Osteoblast (primary cell): ENCODE results near the gene ZBTB9. TPM values are rescaled to one million over a fixed set of nuclear protein-coding genes. Genes with fewer than 3 reads are reported as not detected.

Source experiments
- DNase-seq: peaks from one replicate; pipeline ENCODE4 v3.0.0; 2011; ENCODE audit warnings: low spot score, mixed read lengths; ENCODE audit not compliant: insufficient read length; ENCODE audit errors: missing footprints
- H2AFZ ChIP-seq: 2 replicates; pipeline ENCODE4 v1.6.0; 2011; ENCODE audit warnings: mild to moderate bottlenecking, low read length
- H3K27ac ChIP-seq: 2 replicates; pipeline ENCODE4 v1.5.1; 2011; ENCODE audit warnings: mild to moderate bottlenecking, low read depth, low read length, moderate library complexity
- H3K27me3 ChIP-seq: 2 replicates; pipeline ENCODE4 v1.6.0; 2012; ENCODE audit warnings: mild to moderate bottlenecking, control low read depth, inconsistent platforms, low read length, moderate library complexity; ENCODE audit not compliant: insufficient read depth
- H3K36me3 ChIP-seq: 2 replicates; pipeline ENCODE4 v1.5.1; 2011; ENCODE audit warnings: mild to moderate bottlenecking, low read length, control low read depth, moderate library complexity; ENCODE audit not compliant: insufficient read depth
- H3K4me1 ChIP-seq: 2 replicates; pipeline ENCODE4 v1.5.1; 2011; ENCODE audit warnings: mild to moderate bottlenecking, low read length, control low read depth, moderate library complexity; ENCODE audit not compliant: insufficient read depth
- H3K4me2 ChIP-seq: 2 replicates; pipeline ENCODE4 v1.6.0; 2011; ENCODE audit warnings: mild to moderate bottlenecking, low read length; ENCODE audit not compliant: insufficient read depth
- H3K4me3 ChIP-seq: fragments of 200-600 bp; sonication (generic); 3 replicates; pipeline ENCODE4 v1.5.1; 2012; ENCODE audit warnings: mild to moderate bottlenecking, low read length, inconsistent platforms; ENCODE audit not compliant: insufficient read depth
- H3K79me2 ChIP-seq: 2 replicates; pipeline ENCODE4 v1.6.0; 2012; ENCODE audit warnings: mild to moderate bottlenecking, low read length, control low read depth, inconsistent platforms; ENCODE audit not compliant: insufficient read depth
- H3K9me3 ChIP-seq: 2 replicates; pipeline ENCODE4 v1.5.1; 2011; ENCODE audit warnings: low read depth, low read length, control low read depth
- H4K20me1 ChIP-seq: 2 replicates; pipeline ENCODE4 v1.6.0; 2012; ENCODE audit warnings: mild to moderate bottlenecking, low read length, control low read depth; ENCODE audit not compliant: insufficient read depth
- total RNA-seq: library from RNA; depleted of rRNA; stranded (reverse); fragments of >200 nt; gene quantifications from 2 replicates; pipeline ENCODE4 v1.2.3, GENCODE V29; 2012
- TF ChIP-seq, protein P1 (sequence below): IDR thresholded peaks from 2 replicates; pipeline ENCODE4 v1.5.1; 2011; ENCODE audit warnings: mild to moderate bottlenecking, low read depth, low read length, moderate library complexity; ENCODE audit errors: extremely low read depth

The ZBTB9 gene
- total RNA-seq, 1 donor: 4.7 TPM

DNA sequence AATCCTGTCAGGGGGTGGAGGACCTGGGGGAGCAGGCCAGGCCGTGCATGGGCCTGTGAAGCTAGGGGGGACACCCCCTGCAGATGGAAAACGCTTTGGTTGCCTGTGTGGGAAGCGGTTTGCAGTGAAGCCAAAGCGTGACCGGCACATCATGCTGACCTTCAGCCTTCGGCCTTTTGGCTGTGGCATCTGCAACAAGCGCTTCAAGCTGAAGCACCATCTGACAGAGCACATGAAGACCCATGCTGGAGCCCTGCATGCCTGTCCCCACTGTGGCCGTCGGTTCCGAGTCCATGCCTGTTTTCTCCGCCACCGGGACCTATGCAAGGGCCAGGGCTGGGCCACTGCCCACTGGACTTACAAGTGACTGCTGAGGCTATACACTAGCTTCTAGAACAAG is 1.8 kb downstream of the ZBTB9 start:
- Histone ChIP-seq H3K79me2 (peaks cover 32% of the 10 kb centered on the region), H3K4me1 (peaks cover 13% of the 10 kb centered on the region), H3K36me3 (peaks cover 11% of the 10 kb centered on the region), H3K27me3 (no peaks in the 10 kb centered on the region), H4K20me1 (no peaks in the 10 kb centered on the region), H2AFZ (no peak overlapping the region), H3K9me3 (no peaks in the 10 kb centered on the region), H3K4me2 (no peak overlapping the region), H3K4me3 (no peak overlapping the region), H3K27ac (no peak overlapping the region)
- TF ChIP-seq, protein P1, sequence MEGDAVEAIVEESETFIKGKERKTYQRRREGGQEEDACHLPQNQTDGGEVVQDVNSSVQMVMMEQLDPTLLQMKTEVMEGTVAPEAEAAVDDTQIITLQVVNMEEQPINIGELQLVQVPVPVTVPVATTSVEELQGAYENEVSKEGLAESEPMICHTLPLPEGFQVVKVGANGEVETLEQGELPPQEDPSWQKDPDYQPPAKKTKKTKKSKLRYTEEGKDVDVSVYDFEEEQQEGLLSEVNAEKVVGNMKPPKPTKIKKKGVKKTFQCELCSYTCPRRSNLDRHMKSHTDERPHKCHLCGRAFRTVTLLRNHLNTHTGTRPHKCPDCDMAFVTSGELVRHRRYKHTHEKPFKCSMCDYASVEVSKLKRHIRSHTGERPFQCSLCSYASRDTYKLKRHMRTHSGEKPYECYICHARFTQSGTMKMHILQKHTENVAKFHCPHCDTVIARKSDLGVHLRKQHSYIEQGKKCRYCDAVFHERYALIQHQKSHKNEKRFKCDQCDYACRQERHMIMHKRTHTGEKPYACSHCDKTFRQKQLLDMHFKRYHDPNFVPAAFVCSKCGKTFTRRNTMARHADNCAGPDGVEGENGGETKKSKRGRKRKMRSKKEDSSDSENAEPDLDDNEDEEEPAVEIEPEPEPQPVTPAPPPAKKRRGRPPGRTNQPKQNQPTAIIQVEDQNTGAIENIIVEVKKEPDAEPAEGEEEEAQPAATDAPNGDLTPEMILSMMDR: no peak
- peak; percentile 8 for DNase-seq

- DNase-seq: no peak
- H2AFZ ChIP-seq: no peak overlapping the region
- TF ChIP-seq, protein P1: no peak
- no peaks in the 10 kb centered on the region for H3K9me3 ChIP-seq
- H3K4me2 ChIP-seq: no peak overlapping the region
- H4K20me1 ChIP-seq: no peaks in the 10 kb centered on the region
- no peak overlapping the region for H3K4me3 ChIP-seq
- peaks cover 23% of the 10 kb centered on the region for H3K79me2 ChIP-seq
- peaks cover 10% of the 10 kb centered on the region for H3K4me1 ChIP-seq
- peaks cover 11% of the 10 kb centered on the region for H3K36me3 ChIP-seq
- no peak overlapping the region for H3K27ac ChIP-seq
- H3K27me3 ChIP-seq: no peaks in the 10 kb centered on the region
Measured at GRCh38 chr6:33458676-33459075, 4.3 kb downstream of the ZBTB9 start.

DNA sequence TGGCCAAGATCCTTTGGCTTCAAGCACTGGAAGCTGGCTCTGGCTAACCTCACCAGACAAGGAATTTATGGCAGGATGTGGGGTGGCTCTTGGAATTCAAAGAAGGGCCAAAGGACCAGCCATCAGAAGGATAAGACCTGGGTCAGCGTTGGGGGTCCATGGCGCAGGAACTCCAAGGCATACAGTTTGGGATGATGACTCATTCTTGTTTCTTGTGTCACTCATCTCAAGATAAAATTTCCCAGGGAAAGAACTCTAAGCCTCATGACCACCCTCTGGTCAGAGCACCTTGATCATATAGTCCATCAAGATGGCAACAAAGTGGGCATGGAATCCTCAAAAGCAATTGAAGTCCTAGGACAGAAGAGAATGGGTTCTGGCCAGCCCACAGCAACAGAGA is 4.8 kb downstream of the ZBTB9 start:
- Histone ChIP-seq H4K20me1 (no peaks in the 10 kb centered on the region), H3K79me2 (peaks cover 20% of the 10 kb centered on the region), H3K9me3 (no peaks in the 10 kb centered on the region), H3K27me3 (no peaks in the 10 kb centered on the region), H2AFZ (no peak overlapping the region), H3K4me3 (no peak overlapping the region), H3K36me3 (peaks cover 11% of the 10 kb centered on the region), H3K27ac (no peak overlapping the region), H3K4me2 (no peak overlapping the region), H3K4me1 (peaks cover 9% of the 10 kb centered on the region)
- TF ChIP-seq, protein P1: no peak
- no peak for DNase-seq

DNA sequence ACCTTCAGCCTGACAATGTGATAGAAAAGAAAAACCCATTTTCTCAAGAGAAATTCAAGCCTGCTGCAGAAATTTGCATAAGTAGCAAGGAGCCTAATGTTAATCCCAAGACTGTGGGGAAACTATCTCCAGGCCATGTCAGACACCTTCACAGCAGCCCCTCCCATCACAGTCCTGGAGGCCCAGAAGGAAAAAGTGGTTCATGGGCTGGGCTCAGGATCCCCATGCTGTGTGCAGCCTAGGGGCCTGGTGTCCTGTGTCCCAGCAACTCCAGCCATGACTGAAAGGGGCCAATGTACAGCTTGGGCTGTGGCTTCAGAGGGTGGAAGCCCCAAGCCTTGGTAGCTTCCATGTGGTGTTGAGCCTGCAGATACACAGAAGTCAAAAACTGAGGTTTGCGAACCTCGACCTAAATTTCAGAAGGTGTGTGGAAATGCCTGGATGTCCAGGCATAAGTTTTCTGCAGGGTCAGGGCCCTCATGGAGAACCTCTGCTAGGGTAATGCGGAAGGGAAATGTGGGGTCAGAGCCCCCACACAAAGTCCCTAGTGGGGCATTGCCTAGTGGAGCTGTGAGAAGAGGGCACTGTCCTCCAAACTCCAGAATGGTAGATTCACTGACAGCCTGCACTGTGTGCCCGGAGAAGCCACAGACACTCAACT is 11.8 kb downstream of the ZBTB9 start:
- Histone ChIP-seq H2AFZ (no peak overlapping the region), H3K36me3 (no peaks in the 10 kb centered on the region), H3K4me1 (no peaks in the 10 kb centered on the region), H3K27me3 (no peaks in the 10 kb centered on the region), H3K79me2 (no peaks in the 10 kb centered on the region), H4K20me1 (no peaks in the 10 kb centered on the region), H3K4me3 (no peak overlapping the region), H3K4me2 (no peak overlapping the region), H3K9me3 (no peaks in the 10 kb centered on the region), H3K27ac (no peak overlapping the region)
- no peak for DNase-seq
- TF ChIP-seq, protein P1: no peak
